ENCODE data around the gene EPHB2. TPM values are rescaled to one million over a fixed set of nuclear protein-coding genes. Genes with fewer than 3 reads are reported as not detected.

Gene EPHB2
- total RNA-seq, 4 donors from 2014 or later: 7.2 to 12.6 (median 9.1) TPM

GRCh38 chr1:22729912-22730311 lies 19.3 kb downstream of the EPHB2 start:
- no peak for DNase-seq (ENCODE audit: low spot score in 2 of 2)
- WGBS, 2 donors: 47 to 55% methylated on average over 7 of the region's 7 CpGs
- H3K4me1 ChIP-seq: peaks cover 0 to 9% (median 0%) of the 10 kb centered on the region in 4 donors
- H3K27me3 ChIP-seq: no peaks in the 10 kb centered on the region
- H3K4me3 ChIP-seq: no peak overlapping the region
- no peaks in the 10 kb centered on the region for H3K36me3 ChIP-seq
- no peaks in the 10 kb centered on the region for H3K9me3 ChIP-seq
- TF ChIP-seq CTCF (IDR thresholded peaks at IDR 0.05) (no peak), POLR2A (IDR thresholded peaks at IDR 0.05) (no peak), EP300 (IDR thresholded peaks at IDR 0.05) (no peak)
- H3K27ac ChIP-seq: no peak overlapping the region

- Histone ChIP-seq H3K4me1 (peaks cover 0 to 18% (median 0%) of the 10 kb centered on the region in 4 donors), H3K4me3 (no peak overlapping the region), H3K36me3 (no peaks in the 10 kb centered on the region), H3K27me3 (no peaks in the 10 kb centered on the region), H3K27ac (no peak overlapping the region), H3K9me3 (no peaks in the 10 kb centered on the region)
- WGBS, 2 donors: 60 to 66% methylated on average over 11 to 12 of the region's 12 CpGs
- TF ChIP-seq EP300 (IDR thresholded peaks at IDR 0.05) (no peak), POLR2A (IDR thresholded peaks at IDR 0.05) (no peak), CTCF (IDR thresholded peaks at IDR 0.05) (peak in 3 of 5 experiments; percentile 5 to 24 (median 24))
- DNase-seq (ENCODE audit: low spot score in 2 of 2): no peak
Observed at GRCh38 chr1:22731924-22732720, 21.5 kb downstream of the EPHB2 start.

GRCh38 chr1:22733643-22734042 lies 23.0 kb downstream of the EPHB2 start:
- no peak for DNase-seq (ENCODE audit: low spot score in 2 of 2)
- Histone ChIP-seq H3K36me3 (no peaks in the 10 kb centered on the region), H3K27ac (no peak overlapping the region), H3K4me3 (no peak overlapping the region), H3K27me3 (no peaks in the 10 kb centered on the region), H3K4me1 (peaks cover 0 to 21% (median 0%) of the 10 kb centered on the region in 4 donors), H3K9me3 (no peaks in the 10 kb centered on the region)
- WGBS, 2 donors: 92 to 95% methylated on average over 8 of the region's 8 CpGs
- TF ChIP-seq EP300 (IDR thresholded peaks at IDR 0.05): no peak
- TF ChIP-seq CTCF (IDR thresholded peaks at IDR 0.05): no peak
- TF ChIP-seq POLR2A (IDR thresholded peaks at IDR 0.05): no peak

- H3K4me3 ChIP-seq: no peak overlapping the region
- WGBS, 2 donors: 55 to 73% methylated on average over 14 to 19 of the region's 23 CpGs
- H3K27me3 ChIP-seq: no peaks in the 10 kb centered on the region
- DNase-seq (ENCODE audit: low spot score in 2 of 2): no peak
- peak overlapping the region in 1 of 4 donors; percentile 2 for H3K27ac ChIP-seq
- peaks cover 0 to 34% (median 5%) of the 10 kb centered on the region in 4 donors for H3K4me1 ChIP-seq
- TF ChIP-seq POLR2A (IDR thresholded peaks at IDR 0.05): no peak
- TF ChIP-seq CTCF (IDR thresholded peaks at IDR 0.05): no peak
- TF ChIP-seq EP300 (IDR thresholded peaks at IDR 0.05): no peak
- no peaks in the 10 kb centered on the region for H3K9me3 ChIP-seq
- no peaks in the 10 kb centered on the region for H3K36me3 ChIP-seq
Observed at GRCh38 chr1:22736501-22737080, 26.0 kb downstream of the EPHB2 start.
